ENCODE results near the gene OR8J3. TPM values are rescaled to one million over a fixed set of nuclear protein-coding genes. Genes with fewer than 3 reads are reported as not detected.
"Not testable (repeated sequence)": the region's sequence is repeated elsewhere in the genome, so short reads cannot be mapped to it uniquely, and the experiment has no call there.

The OR8J3 gene
- total RNA-seq, 1 experiment from 2014 or later = not detected

DNA sequence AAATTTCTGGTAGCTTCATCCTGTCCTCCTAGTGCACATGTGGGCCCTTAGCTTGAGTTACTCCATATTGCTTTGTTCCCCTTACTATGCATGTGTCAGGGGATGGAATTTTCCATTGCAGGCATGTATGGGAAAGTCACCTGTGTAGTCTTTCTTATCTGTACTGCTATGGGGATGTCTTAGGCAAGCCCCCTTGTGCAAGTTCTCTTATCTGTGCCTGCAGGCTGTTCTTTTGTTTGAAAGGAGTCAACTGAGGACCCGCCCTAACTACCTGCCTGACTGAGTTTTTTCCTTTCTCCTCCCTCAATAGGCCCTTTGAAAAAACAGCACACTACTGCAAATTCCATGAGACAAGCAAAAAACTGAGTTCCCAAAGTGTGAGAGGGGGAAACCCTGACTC is 11.4 kb upstream of the OR8J3 start:
- Mint-ChIP-seq H3K4me3 (ENCODE audit: low read depth, unreplicated experiment) (no peak overlapping the region), H3K9me3 (ENCODE audit: low read depth, unreplicated experiment) (peaks cover 13% of the 10 kb centered on the region), H3K4me1 (ENCODE audit: low read depth, unreplicated experiment) (no peaks in the 10 kb centered on the region), H3K27ac (ENCODE audit: unreplicated experiment) (no peak overlapping the region), H3K27me3 (ENCODE audit: unreplicated experiment) (no peaks in the 10 kb centered on the region), H3K36me3 (ENCODE audit: insufficient read depth, unreplicated experiment) (no peaks in the 10 kb centered on the region)
- TF ChIP-seq, protein P1, sequence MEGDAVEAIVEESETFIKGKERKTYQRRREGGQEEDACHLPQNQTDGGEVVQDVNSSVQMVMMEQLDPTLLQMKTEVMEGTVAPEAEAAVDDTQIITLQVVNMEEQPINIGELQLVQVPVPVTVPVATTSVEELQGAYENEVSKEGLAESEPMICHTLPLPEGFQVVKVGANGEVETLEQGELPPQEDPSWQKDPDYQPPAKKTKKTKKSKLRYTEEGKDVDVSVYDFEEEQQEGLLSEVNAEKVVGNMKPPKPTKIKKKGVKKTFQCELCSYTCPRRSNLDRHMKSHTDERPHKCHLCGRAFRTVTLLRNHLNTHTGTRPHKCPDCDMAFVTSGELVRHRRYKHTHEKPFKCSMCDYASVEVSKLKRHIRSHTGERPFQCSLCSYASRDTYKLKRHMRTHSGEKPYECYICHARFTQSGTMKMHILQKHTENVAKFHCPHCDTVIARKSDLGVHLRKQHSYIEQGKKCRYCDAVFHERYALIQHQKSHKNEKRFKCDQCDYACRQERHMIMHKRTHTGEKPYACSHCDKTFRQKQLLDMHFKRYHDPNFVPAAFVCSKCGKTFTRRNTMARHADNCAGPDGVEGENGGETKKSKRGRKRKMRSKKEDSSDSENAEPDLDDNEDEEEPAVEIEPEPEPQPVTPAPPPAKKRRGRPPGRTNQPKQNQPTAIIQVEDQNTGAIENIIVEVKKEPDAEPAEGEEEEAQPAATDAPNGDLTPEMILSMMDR (IDR thresholded peaks at IDR 0.05; ENCODE audit: unreplicated experiment) = no peak
- no peak for DNase-seq
- BruUV-seq (replicated peaks) = no TSS peak
- intact Hi-C loops (cut with micrococcal nuclease; ENCODE audit: unreplicated experiment) = no loop called here
- CTCF ChIA-PET = no interaction called here

GRCh38 chr11:56143681-56144080 is 3.7 kb upstream of the OR8J3 start:
- H3K4me3 Mint-ChIP-seq (ENCODE audit: low read depth, unreplicated experiment); H3K27me3 Mint-ChIP-seq (ENCODE audit: unreplicated experiment); intact Hi-C loops (cut with micrococcal nuclease; ENCODE audit: unreplicated experiment); BruUV-seq (replicated peaks); H3K9me3 Mint-ChIP-seq (ENCODE audit: low read depth, unreplicated experiment); H3K36me3 Mint-ChIP-seq (ENCODE audit: insufficient read depth, unreplicated experiment); DNase-seq; H3K27ac Mint-ChIP-seq (ENCODE audit: unreplicated experiment); H3K4me1 Mint-ChIP-seq (ENCODE audit: low read depth, unreplicated experiment); CTCF ChIA-PET: not testable (repeated sequence)

GRCh38 chr11:56122073-56122472 is 17.9 kb downstream of the OR8J3 start, which contains the start of gene OR8H3:
Gene OR8H3, plus strand, starts transcription at chr11:56122373. Its CDS starts 0 bp downstream, at chr11:56122373.
- H3K27ac Mint-ChIP-seq (ENCODE audit: unreplicated experiment) = no peak within 1 kb of the TSS
- H3K36me3 Mint-ChIP-seq (ENCODE audit: insufficient read depth, unreplicated experiment) = no peaks in the 10 kb centered on the region
- H3K4me1 Mint-ChIP-seq (ENCODE audit: low read depth, unreplicated experiment) = no peaks in the 10 kb centered on the region
- BruUV-seq (replicated peaks) = no TSS peak
- TF ChIP-seq, protein P1 (IDR thresholded peaks at IDR 0.05; ENCODE audit: unreplicated experiment) = no peak
- no peaks in the 10 kb centered on the region for H3K27me3 Mint-ChIP-seq (ENCODE audit: unreplicated experiment)
- H3K9me3 Mint-ChIP-seq (ENCODE audit: low read depth, unreplicated experiment) = peaks cover 8% of the 10 kb centered on the region
- no peak for DNase-seq
- intact Hi-C loops (cut with micrococcal nuclease; ENCODE audit: unreplicated experiment) = no loop called here
- CTCF ChIA-PET = no interaction called here
- no peak within 1 kb of the TSS for H3K4me3 Mint-ChIP-seq (ENCODE audit: low read depth, unreplicated experiment)

- Mint-ChIP-seq H3K27ac (ENCODE audit: unreplicated experiment) (no peak within 1 kb of the TSS), H3K27me3 (ENCODE audit: unreplicated experiment) (no peaks in the 10 kb centered on the region), H3K4me3 (ENCODE audit: low read depth, unreplicated experiment) (no peak within 1 kb of the TSS), H3K36me3 (ENCODE audit: insufficient read depth, unreplicated experiment) (no peaks in the 10 kb centered on the region), H3K9me3 (ENCODE audit: low read depth, unreplicated experiment) (peaks cover 9% of the 10 kb centered on the region), H3K4me1 (ENCODE audit: low read depth, unreplicated experiment) (no peaks in the 10 kb centered on the region)
- CTCF ChIA-PET = no interaction called here
- BruUV-seq (replicated peaks) = no TSS peak
- TF ChIP-seq, protein P1 (IDR thresholded peaks at IDR 0.05; ENCODE audit: unreplicated experiment) = no peak
- intact Hi-C loops (cut with micrococcal nuclease; ENCODE audit: unreplicated experiment) = no loop called here
- no peak for DNase-seq
These were observed 36.7 kb downstream of the OR8J3 start, which contains the start of gene OR8H2 for GRCh38 chr11:56103210-56103737. Gene OR8H2, plus strand, starts transcription at chr11:56103687. Its CDS starts 1,356 bp downstream, at chr11:56105043.

DNA sequence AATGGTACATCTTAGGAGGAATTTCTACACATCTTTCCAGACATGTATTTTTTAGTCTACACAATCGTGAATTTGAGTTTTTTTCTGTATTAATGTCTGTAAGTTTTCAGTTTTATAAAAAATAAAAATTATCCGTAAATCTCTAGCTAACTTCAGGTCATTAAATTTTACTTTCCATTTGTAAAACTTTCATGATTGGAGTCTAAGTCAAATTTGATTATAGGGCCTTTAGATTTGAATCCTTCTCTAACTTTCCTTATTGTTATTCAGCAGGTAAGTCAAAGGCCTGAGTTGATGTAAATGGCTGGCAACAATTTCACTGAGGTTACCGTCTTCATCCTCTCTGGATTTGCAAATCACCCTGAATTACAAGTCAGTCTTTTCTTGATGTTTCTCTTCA is 47.0 kb downstream of the OR8J3 start, which contains the start of gene OR8I2:
Gene OR8I2, plus strand, starts transcription at position 301 of the 400 bp plus-strand sequence. Its CDS starts 0 bp downstream, at position 301.
- Mint-ChIP-seq H3K9me3 (ENCODE audit: low read depth, unreplicated experiment) (peaks cover 10% of the 10 kb centered on the region), H3K27me3 (ENCODE audit: unreplicated experiment) (no peaks in the 10 kb centered on the region), H3K4me3 (ENCODE audit: low read depth, unreplicated experiment) (no peak within 1 kb of the TSS), H3K27ac (ENCODE audit: unreplicated experiment) (no peak within 1 kb of the TSS), H3K4me1 (ENCODE audit: low read depth, unreplicated experiment) (no peaks in the 10 kb centered on the region), H3K36me3 (ENCODE audit: insufficient read depth, unreplicated experiment) (no peaks in the 10 kb centered on the region)
- CTCF ChIA-PET = no interaction called here
- TF ChIP-seq, protein P1 (IDR thresholded peaks at IDR 0.05; ENCODE audit: unreplicated experiment) = no peak
- BruUV-seq (replicated peaks) = no TSS peak
- intact Hi-C loops (cut with micrococcal nuclease; ENCODE audit: unreplicated experiment) = no loop called here
- no peak for DNase-seq
